ENCODE data around the gene IL13RA2. TPM values are rescaled to one million over a fixed set of nuclear protein-coding genes. Genes with fewer than 3 reads are reported as not detected.

Gene IL13RA2
- total RNA-seq, 1 donor from 2014 or later = not detected

DNA sequence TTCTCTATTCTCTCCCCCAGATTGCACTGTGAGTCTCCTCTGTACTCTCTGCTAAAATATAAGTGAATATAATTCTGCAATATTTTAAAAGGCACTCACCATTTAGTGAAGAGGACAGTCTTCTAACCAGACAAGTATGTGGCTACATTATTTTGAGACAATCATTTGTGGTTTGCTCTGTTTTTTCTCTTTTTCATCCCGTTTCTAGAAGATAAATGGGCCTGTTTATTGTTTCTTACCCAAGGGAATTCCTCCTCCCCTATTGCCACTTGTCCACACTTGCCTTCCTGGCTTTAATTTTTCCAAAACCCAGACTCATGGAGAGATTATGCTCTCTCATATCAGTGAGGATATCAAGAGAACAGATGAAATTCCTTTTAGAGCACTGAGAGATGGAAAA lies 18.6 kb upstream of the IL13RA2 start:
- Mint-ChIP-seq H3K9me3 (ENCODE audit: unreplicated experiment) (no peaks in the 10 kb centered on the region), H3K27ac (ENCODE audit: unreplicated experiment) (no peak overlapping the region), H3K4me3 (ENCODE audit: unreplicated experiment) (no peak overlapping the region), H3K27me3 (ENCODE audit: unreplicated experiment) (no peaks in the 10 kb centered on the region), H3K36me3 (ENCODE audit: unreplicated experiment) (no peaks in the 10 kb centered on the region), H3K4me1 (ENCODE audit: low read depth, unreplicated experiment) (no peaks in the 10 kb centered on the region)
- TF ChIP-seq CTCF (IDR thresholded peaks at IDR 0.05; ENCODE audit: partially characterized antibody, unreplicated experiment) = no peak
- no peak for DNase-seq

- Mint-ChIP-seq H3K36me3 (ENCODE audit: unreplicated experiment) (no peaks in the 10 kb centered on the region), H3K9me3 (ENCODE audit: unreplicated experiment) (no peaks in the 10 kb centered on the region), H3K27ac (ENCODE audit: unreplicated experiment) (no peak overlapping the region), H3K4me1 (ENCODE audit: low read depth, unreplicated experiment) (no peaks in the 10 kb centered on the region), H3K4me3 (ENCODE audit: unreplicated experiment) (no peak overlapping the region), H3K27me3 (ENCODE audit: unreplicated experiment) (no peaks in the 10 kb centered on the region)
- no peak for TF ChIP-seq CTCF (IDR thresholded peaks at IDR 0.05; ENCODE audit: partially characterized antibody, unreplicated experiment)
- DNase-seq = no peak
These were observed 14.6 kb upstream of the IL13RA2 start for GRCh38 chrX:115031989-115032388.

DNA sequence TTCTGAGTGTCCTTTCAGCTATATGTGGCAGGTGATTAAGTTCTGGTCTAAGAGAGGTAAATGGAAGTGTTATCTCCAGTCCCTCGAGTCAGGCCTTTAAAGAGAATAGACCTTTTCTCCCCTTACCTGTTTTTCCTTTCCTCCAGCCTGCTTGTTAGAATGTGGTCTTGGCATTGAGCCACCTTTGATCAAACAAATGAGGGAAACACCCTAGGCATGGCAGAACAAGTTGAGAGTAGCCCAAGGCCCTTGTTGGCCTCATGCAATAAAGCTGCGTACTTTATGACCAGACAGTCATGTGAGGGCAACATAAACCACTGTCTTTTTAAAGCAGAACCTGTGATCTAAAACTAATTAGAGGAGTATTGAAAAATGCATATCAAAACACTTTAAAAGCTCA lies 13.2 kb upstream of the IL13RA2 start:
- DNase-seq = no peak
- H3K4me3 Mint-ChIP-seq (ENCODE audit: unreplicated experiment) = no peak overlapping the region
- no peaks in the 10 kb centered on the region for H3K9me3 Mint-ChIP-seq (ENCODE audit: unreplicated experiment)
- no peaks in the 10 kb centered on the region for H3K36me3 Mint-ChIP-seq (ENCODE audit: unreplicated experiment)
- H3K27ac Mint-ChIP-seq (ENCODE audit: unreplicated experiment) = no peak overlapping the region
- no peaks in the 10 kb centered on the region for H3K4me1 Mint-ChIP-seq (ENCODE audit: low read depth, unreplicated experiment)
- no peak for TF ChIP-seq CTCF (IDR thresholded peaks at IDR 0.05; ENCODE audit: partially characterized antibody, unreplicated experiment)
- no peaks in the 10 kb centered on the region for H3K27me3 Mint-ChIP-seq (ENCODE audit: unreplicated experiment)

- no peak for TF ChIP-seq CTCF (IDR thresholded peaks at IDR 0.05; ENCODE audit: partially characterized antibody, unreplicated experiment)
- H3K27me3 Mint-ChIP-seq (ENCODE audit: unreplicated experiment) = peaks cover 3% of the 10 kb centered on the region
- H3K4me1 Mint-ChIP-seq (ENCODE audit: low read depth, unreplicated experiment) = no peaks in the 10 kb centered on the region
These were observed 12.6 kb upstream of the IL13RA2 start for GRCh38 chrX:115029869-115030570.

DNA sequence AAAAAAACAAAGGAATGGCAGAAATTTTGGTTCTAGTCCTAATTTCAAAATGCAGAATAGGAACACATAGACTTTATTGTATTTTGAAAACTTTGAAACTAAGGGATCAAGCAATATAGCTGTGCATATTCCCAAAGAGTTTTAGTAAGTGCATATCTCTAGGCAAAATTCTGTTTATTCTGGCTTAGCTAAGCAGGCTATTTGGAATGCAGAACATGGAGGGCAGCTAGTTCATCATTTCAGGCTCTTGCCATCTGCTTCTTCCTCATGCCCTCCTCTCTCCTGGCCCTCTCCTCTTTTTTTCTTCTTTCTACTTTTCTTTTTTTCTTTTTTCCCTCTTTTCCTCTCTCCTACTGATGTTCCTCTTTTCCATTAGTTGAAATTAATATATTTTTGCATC lies 12.0 kb upstream of the IL13RA2 start:
- no peak overlapping the region for H3K4me3 Mint-ChIP-seq (ENCODE audit: unreplicated experiment)
- no peaks in the 10 kb centered on the region for H3K36me3 Mint-ChIP-seq (ENCODE audit: unreplicated experiment)
- H3K9me3 Mint-ChIP-seq (ENCODE audit: unreplicated experiment) = no peaks in the 10 kb centered on the region
- H3K4me1 Mint-ChIP-seq (ENCODE audit: low read depth, unreplicated experiment) = no peaks in the 10 kb centered on the region
- peaks cover 3% of the 10 kb centered on the region for H3K27me3 Mint-ChIP-seq (ENCODE audit: unreplicated experiment)
- DNase-seq = no peak
- no peak for TF ChIP-seq CTCF (IDR thresholded peaks at IDR 0.05; ENCODE audit: partially characterized antibody, unreplicated experiment)
- H3K27ac Mint-ChIP-seq (ENCODE audit: unreplicated experiment) = no peak overlapping the region

More at GRCh38 chrX:115029869-115030570, 12.6 kb upstream of the IL13RA2 start:
- no peak for DNase-seq
- Mint-ChIP-seq H3K9me3 (ENCODE audit: unreplicated experiment) (no peaks in the 10 kb centered on the region), H3K36me3 (ENCODE audit: unreplicated experiment) (no peaks in the 10 kb centered on the region), H3K27ac (ENCODE audit: unreplicated experiment) (no peak overlapping the region), H3K4me3 (ENCODE audit: unreplicated experiment) (no peak overlapping the region)

Measured in glutamatergic neuron (in vitro differentiated cells).